GM23338 (cell line): ENCODE data around the gene FBXW8. TPM values are rescaled to one million over a fixed set of nuclear protein-coding genes. Genes with fewer than 3 reads are reported as not detected.

Experiments
- CREB1 ChIP-seq: fragments of 250-450 bp; sonication (Bioruptor Pico); IDR thresholded peaks from 2 replicates; pipeline ENCODE4 v1.5.0; 2020; ENCODE audit warnings: low read depth, mild to moderate bottlenecking, moderate library complexity
- ETS1 ChIP-seq: IDR thresholded peaks from 2 replicates; pipeline ENCODE4 v1.6.1; 2016; ENCODE audit warnings: antibody characterized with exemption
- EZH2phosphoT487 ChIP-seq: fragments of 200-600 bp; sonication (generic); IDR thresholded peaks from one replicate; pipeline ENCODE4 v1.8.1; 2018; ENCODE audit warnings: antibody characterized with exemption; ENCODE audit not compliant: unreplicated experiment
- JUNB ChIP-seq: IDR thresholded peaks from one replicate; pipeline ENCODE4 v1.6.1; 2016; ENCODE audit warnings: antibody characterized with exemption; ENCODE audit not compliant: unreplicated experiment
- REST ChIP-seq: IDR thresholded peaks from one replicate; pipeline ENCODE4 v1.6.1; 2018; ENCODE audit warnings: antibody characterized with exemption; ENCODE audit not compliant: unreplicated experiment
- ZNF114 ChIP-seq: fragments of 250-450 bp; sonication (Bioruptor Pico); IDR thresholded peaks from 2 replicates; pipeline ENCODE4 v1.5.0; 2020; ENCODE audit warnings: mild to moderate bottlenecking, moderate library complexity
- ZNF462 ChIP-seq: fragments of 250-450 bp; sonication (Bioruptor Pico); IDR thresholded peaks from 2 replicates; pipeline ENCODE4 v1.5.0; 2020; ENCODE audit warnings: mild to moderate bottlenecking, moderate library complexity
- polyA plus RNA-seq: library from polyadenylated mRNA; unstranded; fragments of >200 nt; fragmentation: Nextera tagmentation; extraction: Ambion mirVana; gene quantifications from 2 replicates; pipeline ENCODE4 v1.2.1, GENCODE V29; 2016
- total RNA-seq: library from RNA; depleted of rRNA; stranded (reverse); fragments of >200 nt; shearing (Covaris generic); gene quantifications from 2 replicates; pipeline ENCODE4 v1.2.3, GENCODE V29; 2014

The FBXW8 gene
- total and polyA plus RNA-seq, 2 experiments from 2014 or later: 4.6 to 13.9 TPM

GRCh38 chr12:116968986-116969385 lies 58.2 kb downstream of the FBXW8 start (continued):
- TF ChIP-seq ZNF462 (CRISPR knock-in tag): no peak
- no peak for TF ChIP-seq ETS1
- no peak for TF ChIP-seq JUNB
- TF ChIP-seq REST: no peak
- TF ChIP-seq EZH2phosphoT487: no peak
- no peak for TF ChIP-seq CREB1 (CRISPR knock-in tag)
- TF ChIP-seq ZNF114: no peak
